HEK293 (cell line): ENCODE results near the gene HSFX4.

Source experiments
- HOXA7 ChIP-seq: sonication (generic); formaldehyde crosslinking; IDR thresholded peaks from 2 replicates; pipeline ENCODE4 v1.8.1; 2022; ENCODE audit warnings: missing genetic modification reagents, borderline replicate concordance
- IKZF3 ChIP-seq: fragments of 450-650 bp; IDR thresholded peaks from 2 replicates; pipeline ENCODE4 v1.5.0; 2018; ENCODE audit warnings: missing biosample characterization, mild to moderate bottlenecking, missing genetic modification characterization, moderate library complexity
- KLF9 ChIP-seq: fragments of 450-650 bp; formaldehyde crosslinking; IDR thresholded peaks from 2 replicates; pipeline ENCODE4 v1.5.1; 2016; ENCODE audit warnings: missing biosample characterization, missing genetic modification characterization, low read depth
- MYNN ChIP-seq: fragments of 450-650 bp; formaldehyde crosslinking; IDR thresholded peaks from 2 replicates; pipeline ENCODE4 v1.5.1; 2016; ENCODE audit warnings: missing biosample characterization, missing genetic modification characterization, borderline replicate concordance
- OSR2 ChIP-seq: fragments of 450-650 bp; formaldehyde crosslinking; IDR thresholded peaks from 2 replicates; pipeline ENCODE4 v1.5.1; 2016; ENCODE audit warnings: missing biosample characterization, missing genetic modification characterization
- SP3 ChIP-seq: fragments of 450-650 bp; formaldehyde crosslinking; IDR thresholded peaks from 2 replicates; pipeline ENCODE4 v1.5.1; 2016; ENCODE audit warnings: missing biosample characterization, missing genetic modification characterization
- YY1 ChIP-seq: fragments of 450-650 bp; formaldehyde crosslinking; IDR thresholded peaks from 2 replicates; pipeline ENCODE4 v1.5.1; 2018; ENCODE audit warnings: missing biosample characterization, missing genetic modification characterization
- ZBTB21 ChIP-seq: fragments of 450-650 bp; formaldehyde crosslinking; IDR thresholded peaks from 2 replicates; pipeline ENCODE4 v1.5.1; 2017; ENCODE audit warnings: missing biosample characterization, missing genetic modification characterization
- ZNF138 ChIP-seq: fragments of 450-650 bp; formaldehyde crosslinking; IDR thresholded peaks from 2 replicates; pipeline ENCODE4 v1.5.1; 2016; ENCODE audit warnings: missing biosample characterization, missing genetic modification characterization, borderline replicate concordance
- ZNF140 ChIP-seq: fragments of 450-650 bp; formaldehyde crosslinking; IDR thresholded peaks from 2 replicates; pipeline ENCODE4 v1.5.1; 2016; ENCODE audit warnings: missing biosample characterization, missing genetic modification characterization
- ZNF214 ChIP-seq: fragments of 450-650 bp; formaldehyde crosslinking; IDR thresholded peaks from 2 replicates; pipeline ENCODE4 v1.5.1; 2017; ENCODE audit warnings: missing biosample characterization, mild to moderate bottlenecking, missing genetic modification characterization, borderline replicate concordance
- ZNF292 ChIP-seq: fragments of 450-650 bp; formaldehyde crosslinking; IDR thresholded peaks from 2 replicates; pipeline ENCODE4 v1.5.1; 2016; ENCODE audit warnings: low read depth, missing biosample characterization, missing genetic modification characterization, borderline replicate concordance
- ZNF324 ChIP-seq: fragments of 450-650 bp; formaldehyde crosslinking; IDR thresholded peaks from 2 replicates; pipeline ENCODE4 v1.5.1; 2016; ENCODE audit warnings: missing biosample characterization, missing genetic modification characterization
- ZNF335 ChIP-seq: fragments of 450-650 bp; formaldehyde crosslinking; conservative IDR thresholded peaks from 2 replicates; pipeline ENCODE4 v1.5.1; 2016; ENCODE audit warnings: missing biosample characterization, missing genetic modification characterization
- ZNF366 ChIP-seq: fragments of 450-650 bp; formaldehyde crosslinking; conservative IDR thresholded peaks from 2 replicates; pipeline ENCODE4 v1.5.1; 2016; ENCODE audit warnings: missing biosample characterization, missing genetic modification characterization
- ZNF664 ChIP-seq: fragments of 450-650 bp; formaldehyde crosslinking; IDR thresholded peaks from 2 replicates; pipeline ENCODE4 v1.5.1; 2016; ENCODE audit warnings: missing biosample characterization, missing genetic modification characterization
- ZNF837 ChIP-seq: fragments of 450-650 bp; formaldehyde crosslinking; IDR thresholded peaks from 2 replicates; pipeline ENCODE4 v1.5.1; 2016; ENCODE audit warnings: missing biosample characterization, missing genetic modification characterization
- ZSCAN30 ChIP-seq: fragments of 450-650 bp; IDR thresholded peaks from 2 replicates; pipeline ENCODE4 v1.5.1; 2018; ENCODE audit warnings: missing biosample characterization, mild to moderate bottlenecking, missing genetic modification characterization, moderate library complexity
- TF ChIP-seq, protein P1 (sequence below): fragments of 450-650 bp; formaldehyde crosslinking; conservative IDR thresholded peaks from 2 replicates; pipeline ENCODE4 v1.5.1; 2016; ENCODE audit warnings: low read depth, missing biosample characterization, missing genetic modification characterization
- TF ChIP-seq, protein P2 (sequence below): fragments of 450-650 bp; formaldehyde crosslinking; IDR thresholded peaks from 2 replicates; pipeline ENCODE4; 2016; ENCODE audit warnings: missing biosample characterization, missing genetic modification characterization
- TF ChIP-seq, protein P3 (sequence below): fragments of 450-650 bp; formaldehyde crosslinking; IDR thresholded peaks from 2 replicates; pipeline ENCODE4 v1.5.1; 2016; ENCODE audit warnings: missing biosample characterization, missing genetic modification characterization
- TF ChIP-seq, protein P4 (sequence below): fragments of 450-650 bp; IDR thresholded peaks from 2 replicates; pipeline ENCODE4 v1.5.1; 2018; ENCODE audit warnings: missing biosample characterization, missing genetic modification characterization
- TF ChIP-seq, protein P5 (sequence below): fragments of 450-650 bp; formaldehyde crosslinking; IDR thresholded peaks from 2 replicates; pipeline ENCODE4 v1.5.1; 2016; ENCODE audit warnings: missing biosample characterization, missing genetic modification characterization, low read depth
- TF ChIP-seq, protein P6 (sequence below): IDR thresholded peaks from 2 replicates; pipeline ENCODE4 v1.6.1; 2011; ENCODE audit warnings: mild to moderate bottlenecking, low read depth, low read length, borderline replicate concordance
- TF ChIP-seq, protein P7 (sequence below): fragments of 450-650 bp; formaldehyde crosslinking; IDR thresholded peaks from 2 replicates; pipeline ENCODE4 v1.5.1; 2016; ENCODE audit warnings: missing biosample characterization, missing genetic modification characterization

HSFX4 gene

DNA sequence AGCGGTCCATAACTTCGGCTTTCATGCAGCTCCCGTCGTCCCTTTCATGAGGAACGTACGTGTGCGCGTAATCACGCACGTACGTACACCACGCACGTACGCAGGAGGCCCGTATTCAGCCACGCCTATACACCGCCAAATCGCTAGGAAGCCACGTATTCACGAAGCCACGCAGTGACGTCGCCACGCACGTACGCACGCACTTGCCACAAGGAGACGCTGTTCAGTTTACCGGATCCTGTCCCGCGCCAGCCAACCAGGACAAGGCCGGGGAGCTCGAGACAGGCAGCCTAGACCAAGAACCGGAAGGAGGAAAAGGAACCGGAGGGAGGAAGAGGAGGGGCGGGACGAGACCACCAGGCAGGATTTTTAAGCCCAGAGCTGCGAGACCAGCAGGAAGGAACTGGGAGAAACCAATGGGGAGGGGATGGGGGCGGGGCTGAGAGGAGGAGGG, 9.1 kb downstream of the HSFX4 start, which contains the start of gene EOLA2 (continued):
- TF ChIP-seq, protein P1, sequence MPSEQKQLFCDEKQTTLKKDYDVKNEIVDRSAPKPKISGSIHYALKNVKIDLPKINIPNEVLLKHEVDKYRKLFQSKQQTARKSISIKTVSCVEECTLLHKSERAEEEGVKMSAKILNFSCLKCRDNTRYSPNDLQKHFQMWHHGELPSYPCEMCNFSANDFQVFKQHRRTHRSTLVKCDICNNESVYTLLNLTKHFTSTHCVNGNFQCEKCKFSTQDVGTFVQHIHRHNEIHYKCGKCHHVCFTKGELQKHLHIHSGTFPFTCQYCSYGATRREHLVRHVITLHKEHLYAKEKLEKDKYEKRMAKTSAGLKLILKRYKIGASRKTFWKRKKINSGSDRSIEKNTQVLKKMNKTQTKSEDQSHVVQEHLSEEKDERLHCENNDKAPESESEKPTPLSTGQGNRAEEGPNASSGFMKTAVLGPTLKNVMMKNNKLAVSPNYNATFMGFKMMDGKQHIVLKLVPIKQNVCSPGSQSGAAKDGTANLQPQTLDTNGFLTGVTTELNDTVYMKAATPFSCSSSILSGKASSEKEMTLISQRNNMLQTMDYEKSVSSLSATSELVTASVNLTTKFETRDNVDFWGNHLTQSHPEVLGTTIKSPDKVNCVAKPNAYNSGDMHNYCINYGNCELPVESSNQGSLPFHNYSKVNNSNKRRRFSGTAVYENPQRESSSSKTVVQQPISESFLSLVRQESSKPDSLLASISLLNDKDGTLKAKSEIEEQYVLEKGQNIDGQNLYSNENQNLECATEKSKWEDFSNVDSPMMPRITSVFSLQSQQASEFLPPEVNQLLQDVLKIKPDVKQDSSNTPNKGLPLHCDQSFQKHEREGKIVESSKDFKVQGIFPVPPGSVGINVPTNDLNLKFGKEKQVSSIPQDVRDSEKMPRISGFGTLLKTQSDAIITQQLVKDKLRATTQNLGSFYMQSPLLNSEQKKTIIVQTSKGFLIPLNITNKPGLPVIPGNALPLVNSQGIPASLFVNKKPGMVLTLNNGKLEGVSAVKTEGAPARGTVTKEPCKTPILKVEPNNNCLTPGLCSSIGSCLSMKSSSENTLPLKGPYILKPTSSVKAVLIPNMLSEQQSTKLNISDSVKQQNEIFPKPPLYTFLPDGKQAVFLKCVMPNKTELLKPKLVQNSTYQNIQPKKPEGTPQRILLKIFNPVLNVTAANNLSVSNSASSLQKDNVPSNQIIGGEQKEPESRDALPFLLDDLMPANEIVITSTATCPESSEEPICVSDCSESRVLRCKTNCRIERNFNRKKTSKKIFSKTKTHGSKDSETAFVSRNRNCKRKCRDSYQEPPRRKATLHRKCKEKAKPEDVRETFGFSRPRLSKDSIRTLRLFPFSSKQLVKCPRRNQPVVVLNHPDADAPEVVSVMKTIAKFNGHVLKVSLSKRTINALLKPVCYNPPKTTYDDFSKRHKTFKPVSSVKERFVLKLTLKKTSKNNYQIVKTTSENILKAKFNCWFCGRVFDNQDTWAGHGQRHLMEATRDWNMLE (tag by site-specific recombination) = peak; percentile 72
- TF ChIP-seq IKZF3 (tag by site-specific recombination) (peak; percentile 68), ZNF292 (tag by site-specific recombination) (no peak), ZNF664 (tag by site-specific recombination) (no peak), ZNF366 (peak; percentile 47), ZSCAN30 (tag by site-specific recombination) (no peak), ZBTB21 (tag by site-specific recombination) (0 out of 2 replicates have a peak, but pooled peaks have one; percentile 47), ZNF140 (no peak), ZNF214 (tag by site-specific recombination) (no peak), KLF9 (peak; percentile 65), ZNF335 (peak; percentile 56), OSR2 (tag by site-specific recombination) (0 out of 2 replicates have a peak, but pooled peaks have one; percentile 8), YY1 (no peak), ZNF324 (tag by site-specific recombination) (0 out of 2 replicates have a peak, but pooled peaks have one; percentile 23), SP3 (tag by site-specific recombination) (peak; percentile 93), HOXA7 (no peak), ZNF138 (tag by site-specific recombination) (no peak), MYNN (tag by site-specific recombination) (no peak), ZNF837 (tag by site-specific recombination) (no peak)
- TF ChIP-seq, protein P2, sequence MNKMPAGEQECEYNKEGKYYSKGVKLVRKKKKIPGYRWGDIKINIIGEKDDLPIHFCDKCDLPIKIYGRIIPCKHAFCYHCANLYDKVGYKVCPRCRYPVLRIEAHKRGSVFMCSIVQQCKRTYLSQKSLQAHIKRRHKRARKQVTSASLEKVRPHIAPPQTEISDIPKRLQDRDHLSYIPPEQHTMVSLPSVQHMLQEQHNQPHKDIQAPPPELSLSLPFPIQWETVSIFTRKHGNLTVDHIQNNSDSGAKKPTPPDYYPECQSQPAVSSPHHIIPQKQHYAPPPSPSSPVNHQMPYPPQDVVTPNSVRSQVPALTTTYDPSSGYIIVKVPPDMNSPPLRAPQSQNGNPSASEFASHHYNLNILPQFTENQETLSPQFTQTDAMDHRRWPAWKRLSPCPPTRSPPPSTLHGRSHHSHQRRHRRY (tag by site-specific recombination) = no peak
- TF ChIP-seq, protein P3, sequence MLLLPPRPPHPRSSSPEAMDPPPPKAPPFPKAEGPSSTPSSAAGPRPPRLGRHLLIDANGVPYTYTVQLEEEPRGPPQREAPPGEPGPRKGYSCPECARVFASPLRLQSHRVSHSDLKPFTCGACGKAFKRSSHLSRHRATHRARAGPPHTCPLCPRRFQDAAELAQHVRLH (tag by site-specific recombination) = peak; percentile 70; the same call in 1 of the 2 replicates
- TF ChIP-seq, protein P4, sequence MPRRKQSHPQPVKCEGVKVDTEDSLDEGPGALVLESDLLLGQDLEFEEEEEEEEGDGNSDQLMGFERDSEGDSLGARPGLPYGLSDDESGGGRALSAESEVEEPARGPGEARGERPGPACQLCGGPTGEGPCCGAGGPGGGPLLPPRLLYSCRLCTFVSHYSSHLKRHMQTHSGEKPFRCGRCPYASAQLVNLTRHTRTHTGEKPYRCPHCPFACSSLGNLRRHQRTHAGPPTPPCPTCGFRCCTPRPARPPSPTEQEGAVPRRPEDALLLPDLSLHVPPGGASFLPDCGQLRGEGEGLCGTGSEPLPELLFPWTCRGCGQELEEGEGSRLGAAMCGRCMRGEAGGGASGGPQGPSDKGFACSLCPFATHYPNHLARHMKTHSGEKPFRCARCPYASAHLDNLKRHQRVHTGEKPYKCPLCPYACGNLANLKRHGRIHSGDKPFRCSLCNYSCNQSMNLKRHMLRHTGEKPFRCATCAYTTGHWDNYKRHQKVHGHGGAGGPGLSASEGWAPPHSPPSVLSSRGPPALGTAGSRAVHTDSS (tag by site-specific recombination) = peak; percentile 67; the same call in 1 of the 2 replicates
- TF ChIP-seq, protein P5, sequence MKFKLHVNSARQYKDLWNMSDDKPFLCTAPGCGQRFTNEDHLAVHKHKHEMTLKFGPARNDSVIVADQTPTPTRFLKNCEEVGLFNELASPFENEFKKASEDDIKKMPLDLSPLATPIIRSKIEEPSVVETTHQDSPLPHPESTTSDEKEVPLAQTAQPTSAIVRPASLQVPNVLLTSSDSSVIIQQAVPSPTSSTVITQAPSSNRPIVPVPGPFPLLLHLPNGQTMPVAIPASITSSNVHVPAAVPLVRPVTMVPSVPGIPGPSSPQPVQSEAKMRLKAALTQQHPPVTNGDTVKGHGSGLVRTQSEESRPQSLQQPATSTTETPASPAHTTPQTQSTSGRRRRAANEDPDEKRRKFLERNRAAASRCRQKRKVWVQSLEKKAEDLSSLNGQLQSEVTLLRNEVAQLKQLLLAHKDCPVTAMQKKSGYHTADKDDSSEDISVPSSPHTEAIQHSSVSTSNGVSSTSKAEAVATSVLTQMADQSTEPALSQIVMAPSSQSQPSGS (tag by site-specific recombination) = peak; percentile 61; the same call in 1 of the 2 replicates
- TF ChIP-seq, protein P6, sequence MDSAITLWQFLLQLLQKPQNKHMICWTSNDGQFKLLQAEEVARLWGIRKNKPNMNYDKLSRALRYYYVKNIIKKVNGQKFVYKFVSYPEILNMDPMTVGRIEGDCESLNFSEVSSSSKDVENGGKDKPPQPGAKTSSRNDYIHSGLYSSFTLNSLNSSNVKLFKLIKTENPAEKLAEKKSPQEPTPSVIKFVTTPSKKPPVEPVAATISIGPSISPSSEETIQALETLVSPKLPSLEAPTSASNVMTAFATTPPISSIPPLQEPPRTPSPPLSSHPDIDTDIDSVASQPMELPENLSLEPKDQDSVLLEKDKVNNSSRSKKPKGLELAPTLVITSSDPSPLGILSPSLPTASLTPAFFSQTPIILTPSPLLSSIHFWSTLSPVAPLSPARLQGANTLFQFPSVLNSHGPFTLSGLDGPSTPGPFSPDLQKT = no peak
- TF ChIP-seq, protein P7, sequence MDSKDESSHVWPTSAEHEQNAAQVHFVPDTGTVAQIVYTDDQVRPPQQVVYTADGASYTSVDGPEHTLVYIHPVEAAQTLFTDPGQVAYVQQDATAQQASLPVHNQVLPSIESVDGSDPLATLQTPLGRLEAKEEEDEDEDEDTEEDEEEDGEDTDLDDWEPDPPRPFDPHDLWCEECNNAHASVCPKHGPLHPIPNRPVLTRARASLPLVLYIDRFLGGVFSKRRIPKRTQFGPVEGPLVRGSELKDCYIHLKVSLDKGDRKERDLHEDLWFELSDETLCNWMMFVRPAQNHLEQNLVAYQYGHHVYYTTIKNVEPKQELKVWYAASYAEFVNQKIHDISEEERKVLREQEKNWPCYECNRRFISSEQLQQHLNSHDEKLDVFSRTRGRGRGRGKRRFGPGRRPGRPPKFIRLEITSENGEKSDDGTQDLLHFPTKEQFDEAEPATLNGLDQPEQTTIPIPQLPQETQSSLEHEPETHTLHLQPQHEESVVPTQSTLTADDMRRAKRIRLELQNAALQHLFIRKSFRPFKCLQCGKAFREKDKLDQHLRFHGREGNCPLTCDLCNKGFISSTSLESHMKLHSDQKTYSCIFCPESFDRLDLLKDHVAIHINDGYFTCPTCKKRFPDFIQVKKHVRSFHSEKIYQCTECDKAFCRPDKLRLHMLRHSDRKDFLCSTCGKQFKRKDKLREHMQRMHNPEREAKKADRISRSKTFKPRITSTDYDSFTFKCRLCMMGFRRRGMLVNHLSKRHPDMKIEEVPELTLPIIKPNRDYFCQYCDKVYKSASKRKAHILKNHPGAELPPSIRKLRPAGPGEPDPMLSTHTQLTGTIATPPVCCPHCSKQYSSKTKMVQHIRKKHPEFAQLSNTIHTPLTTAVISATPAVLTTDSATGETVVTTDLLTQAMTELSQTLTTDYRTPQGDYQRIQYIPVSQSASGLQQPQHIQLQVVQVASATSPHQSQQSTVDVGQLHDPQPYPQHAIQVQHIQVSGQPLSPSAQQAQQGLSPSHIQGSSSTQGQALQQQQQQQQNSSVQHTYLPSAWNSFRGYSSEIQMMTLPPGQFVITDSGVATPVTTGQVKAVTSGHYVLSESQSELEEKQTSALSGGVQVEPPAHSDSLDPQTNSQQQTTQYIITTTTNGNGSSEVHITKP = peak; percentile 88
